ENCODE measurements around the gene FCHSD2. TPM values are rescaled to one million over a fixed set of nuclear protein-coding genes. Genes with fewer than 3 reads are reported as not detected.
"Not testable (repeated sequence)": the region's sequence is repeated elsewhere in the genome, so short reads cannot be mapped to it uniquely, and the experiment has no call there.

The FCHSD2 gene
- total RNA-seq, 4 donors from 2014 or later: 5.7 to 16.8 (median 7.9) TPM

GRCh38 chr11:72984453-72985077 lies 157.6 kb downstream of the FCHSD2 start:
- no peak overlapping the region for H3K27ac ChIP-seq
- no peak for DNase-seq (ENCODE audit: low spot score in 2 of 2)
- TF ChIP-seq EP300 (IDR thresholded peaks at IDR 0.05): no peak
- TF ChIP-seq POLR2AphosphoS5 (IDR thresholded peaks at IDR 0.05): no peak
- TF ChIP-seq POLR2A (IDR thresholded peaks at IDR 0.05): no peak
- TF ChIP-seq, protein P1, sequence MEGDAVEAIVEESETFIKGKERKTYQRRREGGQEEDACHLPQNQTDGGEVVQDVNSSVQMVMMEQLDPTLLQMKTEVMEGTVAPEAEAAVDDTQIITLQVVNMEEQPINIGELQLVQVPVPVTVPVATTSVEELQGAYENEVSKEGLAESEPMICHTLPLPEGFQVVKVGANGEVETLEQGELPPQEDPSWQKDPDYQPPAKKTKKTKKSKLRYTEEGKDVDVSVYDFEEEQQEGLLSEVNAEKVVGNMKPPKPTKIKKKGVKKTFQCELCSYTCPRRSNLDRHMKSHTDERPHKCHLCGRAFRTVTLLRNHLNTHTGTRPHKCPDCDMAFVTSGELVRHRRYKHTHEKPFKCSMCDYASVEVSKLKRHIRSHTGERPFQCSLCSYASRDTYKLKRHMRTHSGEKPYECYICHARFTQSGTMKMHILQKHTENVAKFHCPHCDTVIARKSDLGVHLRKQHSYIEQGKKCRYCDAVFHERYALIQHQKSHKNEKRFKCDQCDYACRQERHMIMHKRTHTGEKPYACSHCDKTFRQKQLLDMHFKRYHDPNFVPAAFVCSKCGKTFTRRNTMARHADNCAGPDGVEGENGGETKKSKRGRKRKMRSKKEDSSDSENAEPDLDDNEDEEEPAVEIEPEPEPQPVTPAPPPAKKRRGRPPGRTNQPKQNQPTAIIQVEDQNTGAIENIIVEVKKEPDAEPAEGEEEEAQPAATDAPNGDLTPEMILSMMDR (IDR thresholded peaks at IDR 0.05): no peak
- 82% methylated on average over 3 of the region's 3 CpGs for WGBS
- no peaks in the 10 kb centered on the region for H3K27me3 ChIP-seq
- no peaks in the 10 kb centered on the region for H3K4me1 ChIP-seq
- H3K36me3 ChIP-seq: peaks cover 5% of the 10 kb centered on the region
- H3K4me3 ChIP-seq: no peak overlapping the region
- no peaks in the 10 kb centered on the region for H3K9me3 ChIP-seq

- Histone ChIP-seq H3K27me3 (no peaks in the 10 kb centered on the region), H3K9me3 (no peaks in the 10 kb centered on the region), H3K4me1 (no peaks in the 10 kb centered on the region), H3K4me3 (no peak overlapping the region), H3K27ac (no peak overlapping the region), H3K36me3 (peaks cover 5% of the 10 kb centered on the region)
- TF ChIP-seq, protein P1 (IDR thresholded peaks at IDR 0.05): no peak
- TF ChIP-seq POLR2AphosphoS5 (IDR thresholded peaks at IDR 0.05) (no peak), EP300 (IDR thresholded peaks at IDR 0.05) (no peak), POLR2A (IDR thresholded peaks at IDR 0.05) (no peak)
- 95% methylated on average over 2 of the region's 2 CpGs for WGBS
- no peak for DNase-seq (ENCODE audit: low spot score in 2 of 2)
Measured at GRCh38 chr11:72983560-72983959, 158.6 kb downstream of the FCHSD2 start.

GRCh38 chr11:72981971-72982685 lies 160.0 kb downstream of the FCHSD2 start:
- TF ChIP-seq POLR2A (IDR thresholded peaks at IDR 0.05): no peak
- TF ChIP-seq EP300 (IDR thresholded peaks at IDR 0.05): no peak
- no peak for TF ChIP-seq POLR2AphosphoS5 (IDR thresholded peaks at IDR 0.05)
- TF ChIP-seq, protein P1 (IDR thresholded peaks at IDR 0.05): no peak
- Histone ChIP-seq H3K4me3 (no peak overlapping the region), H3K27ac (no peak overlapping the region), H3K36me3 (peaks cover 5% of the 10 kb centered on the region), H3K27me3 (no peaks in the 10 kb centered on the region), H3K4me1 (no peaks in the 10 kb centered on the region), H3K9me3 (no peaks in the 10 kb centered on the region)
- 67% methylated on average over 3 of the region's 3 CpGs for WGBS
- no peak for DNase-seq (ENCODE audit: low spot score in 2 of 2)

DNA sequence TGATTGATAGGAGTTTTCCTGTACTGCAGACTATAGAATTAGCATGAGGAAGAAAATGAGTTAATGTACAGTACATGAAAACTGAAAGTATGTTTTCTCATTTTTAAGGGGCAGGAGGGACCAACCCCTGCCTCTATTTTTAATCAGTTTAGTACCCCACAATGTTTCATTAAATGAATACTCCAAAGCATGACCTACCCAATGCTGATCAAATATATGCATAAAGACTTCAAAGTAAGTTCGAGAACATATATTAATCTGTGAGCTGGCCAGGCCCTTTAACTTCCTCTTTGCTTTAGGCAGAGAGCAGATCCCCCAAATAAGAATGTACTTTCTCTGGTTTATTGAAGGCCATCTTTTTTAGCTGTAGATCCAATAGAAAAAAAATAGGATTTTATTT lies 161.0 kb downstream of the FCHSD2 start:
- peaks cover 5% of the 10 kb centered on the region for H3K36me3 ChIP-seq
- H3K4me3 ChIP-seq: no peak overlapping the region
- no peak overlapping the region for H3K27ac ChIP-seq
- H3K4me1 ChIP-seq: peaks cover 4% of the 10 kb centered on the region
- TF ChIP-seq POLR2A (IDR thresholded peaks at IDR 0.05) (no peak), EP300 (IDR thresholded peaks at IDR 0.05) (no peak), POLR2AphosphoS5 (IDR thresholded peaks at IDR 0.05) (no peak)
- TF ChIP-seq, protein P1 (IDR thresholded peaks at IDR 0.05): no peak
- no peaks in the 10 kb centered on the region for H3K27me3 ChIP-seq
- no peak for DNase-seq (ENCODE audit: low spot score in 2 of 2)
- no peaks in the 10 kb centered on the region for H3K9me3 ChIP-seq
- 81% methylated on average over 1 of the region's 1 CpG for WGBS

- not testable (repeated sequence) for H3K4me1 ChIP-seq; H3K9me3 ChIP-seq; H3K4me3 ChIP-seq; DNase-seq (ENCODE audit: low spot score in 2 of 2); H3K36me3 ChIP-seq; H3K27ac ChIP-seq; H3K27me3 ChIP-seq
- WGBS: 98% methylated on average over 2 of the region's 2 CpGs
Measured at GRCh38 chr11:72977782-72978181, 164.3 kb downstream of the FCHSD2 start.

DNA sequence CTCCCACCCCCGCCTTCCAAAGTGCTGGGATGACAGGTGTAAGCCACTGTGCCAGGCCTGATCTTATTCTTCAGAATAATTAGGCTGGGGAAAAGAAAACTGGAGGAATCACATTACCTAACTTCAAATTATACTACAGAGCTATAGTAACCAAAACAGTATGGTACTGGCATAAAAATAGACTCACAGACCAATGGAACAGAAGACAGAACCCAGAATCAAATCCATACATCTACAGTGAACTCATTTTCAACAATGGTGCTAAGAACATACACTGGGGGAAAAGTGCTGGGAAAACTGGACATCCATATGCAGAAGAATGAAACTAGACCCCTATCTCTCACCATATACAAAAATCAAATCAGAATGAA lies 165.6 kb downstream of the FCHSD2 start:
- H3K27me3 ChIP-seq; H3K9me3 ChIP-seq; H3K4me1 ChIP-seq; H3K4me3 ChIP-seq; DNase-seq (ENCODE audit: low spot score in 2 of 2); H3K36me3 ChIP-seq: not testable (repeated sequence)
- whole genome bisulfite sequencing: 95% methylated on average over 1 of the region's 1 CpG
- H3K27ac ChIP-seq: peak overlapping the region; percentile 77

All from suprapubic skin (tissue), 4 donors.